Keratinocyte (primary cell): ENCODE results near the gene NEURL3. TPM values are rescaled to one million over a fixed set of nuclear protein-coding genes. Genes with fewer than 3 reads are reported as not detected.

Source experiments
- DNase-seq: peaks from one replicate; pipeline ENCODE4 v3.0.0-alpha.2; 2011; ENCODE audit warnings: low read depth, missing footprints, low spot score
- FAIRE-seq: peaks from 2 replicates; lab custom pipeline; 2011; peaks lifted over from hg19 to GRCh38; lab: Jason Lieb, UNC
- H2AFZ ChIP-seq: 2 replicates; pipeline ENCODE4 v1.6.0; 2012; ENCODE audit warnings: low read length, control low read depth, inconsistent platforms; ENCODE audit not compliant: control insufficient read depth
- H3K27ac ChIP-seq: 2 replicates; pipeline ENCODE4 v1.5.1; 2011; ENCODE audit warnings: low read length; ENCODE audit not compliant: control insufficient read depth, insufficient read depth
- H3K27me3 ChIP-seq: 3 replicates; pipeline ENCODE4 v1.6.0; 2011; ENCODE audit warnings: low read length; ENCODE audit not compliant: control insufficient read depth, insufficient read depth; ENCODE audit errors: extremely low read depth
- H3K36me3 ChIP-seq, 2 experiments: 2 replicates in 1 of 2; 3 replicates in 1 of 2; pipeline ENCODE4 v1.5.1; 2011; ENCODE audit warnings: low read length in 2 of 2, mild to moderate bottlenecking in 1 of 2; ENCODE audit not compliant: control insufficient read depth in 2 of 2, insufficient read depth in 2 of 2; ENCODE audit errors: extremely low read depth in 1 of 2
- H3K4me1 ChIP-seq: 3 replicates; pipeline ENCODE4 v1.5.1; 2011; ENCODE audit warnings: low read length; ENCODE audit not compliant: control insufficient read depth, insufficient read depth; ENCODE audit errors: extremely low read depth
- H3K4me2 ChIP-seq: 3 replicates; pipeline ENCODE4 v1.6.0; 2011; ENCODE audit warnings: low read depth, low read length; ENCODE audit not compliant: control insufficient read depth, insufficient read depth; ENCODE audit errors: extremely low read depth
- H3K4me3 ChIP-seq, 3 experiments: fragments of 200-600 bp in 1 of 3; sonication (generic) in 1 of 3; 2 replicates in 2 of 3; 3 replicates in 1 of 3; pipeline ENCODE4 v1.5.1; 2011 to 2016; ENCODE audit warnings: low read length in 3 of 3, mild to moderate bottlenecking in 3 of 3, control low read depth in 2 of 3, inconsistent platforms in 1 of 3, low read depth in 1 of 3, mixed read lengths in 1 of 3, mixed run types in 1 of 3, moderate library complexity in 1 of 3; ENCODE audit not compliant: control insufficient read depth in 2 of 3, insufficient read depth in 2 of 3; ENCODE audit errors: extremely low read depth in 1 of 3
- H3K79me2 ChIP-seq: 2 replicates; pipeline ENCODE4 v1.6.0; 2012; ENCODE audit warnings: low read length; ENCODE audit not compliant: control insufficient read depth, insufficient read depth
- H3K9ac ChIP-seq: 3 replicates; pipeline ENCODE4 v1.6.0; 2011; ENCODE audit warnings: low read length; ENCODE audit not compliant: control insufficient read depth, insufficient read depth; ENCODE audit errors: extremely low read depth
- H3K9me1 ChIP-seq: 3 replicates; pipeline ENCODE4 v1.6.0; 2011; ENCODE audit warnings: low read length; ENCODE audit not compliant: control insufficient read depth, insufficient read depth; ENCODE audit errors: extremely low read depth
- H3K9me3 ChIP-seq: 2 replicates; pipeline ENCODE4 v1.5.1; 2012; ENCODE audit warnings: low read depth, low read length; ENCODE audit not compliant: control insufficient read depth
- H4K20me1 ChIP-seq: 3 replicates; pipeline ENCODE4 v1.6.0; 2011; ENCODE audit warnings: low read length; ENCODE audit not compliant: control insufficient read depth, insufficient read depth; ENCODE audit errors: extremely low read depth
- CTCF ChIP-seq, 3 experiments: IDR thresholded peaks in 1 of 3; conservative IDR thresholded peaks in 1 of 3; optimal IDR thresholded peaks in 1 of 3; 2 replicates in 2 of 3; 3 replicates in 1 of 3; pipeline versions ENCODE3 to v1.5.1; 2011; ENCODE audit warnings: low read length in 3 of 3, mild to moderate bottlenecking in 3 of 3, moderate library complexity in 2 of 3, control low read depth in 1 of 3, inconsistent platforms in 1 of 3; ENCODE audit not compliant: insufficient read depth in 2 of 3; ENCODE audit errors: extremely low read depth in 1 of 3
- EZH2 ChIP-seq: IDR thresholded peaks from one replicate; pipeline ENCODE4 v1.6.1; 2012; ENCODE audit warnings: inconsistent platforms, mild to moderate bottlenecking, low read length, moderate library complexity
- dilution Hi-C: fragments of 300-500 bp; cut with MboI; formaldehyde crosslinking; loops from one replicate; pipeline ENCODE4 v1.7.0; 2020; ENCODE audit warnings: low sequenced_read_pairs; ENCODE audit not compliant: extremely low pct_ligation_motif_present
- polyA plus RNA-seq, 5 experiments: library from polyadenylated mRNA; depleted of rRNA in 3 of 5; stranded (reverse) in 3 of 5; stranded (forward) in 1 of 5; unstranded in 1 of 5; fragments of >200 nt; gene quantifications; 1 replicate in 1 of 5; 2 replicates in 3 of 5; 3 replicates in 1 of 5; pipeline versions ENCODE4 v1.2.1 to v1.2.3, GENCODE V29; 2011 to 2012; ENCODE audit warnings: missing spikeins in 2 of 5, low read depth in 1 of 5, low replicate concordance in 1 of 5

Gene NEURL3
- polyA plus RNA-seq, 1 donor (not counting 4 experiments of a cell fraction or from before 2014, with no cell fraction given) = not detected

- Histone ChIP-seq H3K9me1 (no peaks in the 10 kb centered on the region), H3K36me3 (no peaks in the 10 kb centered on the region), H3K9ac (no peak overlapping the region), H3K27ac (no peak overlapping the region), H3K4me1 (no peaks in the 10 kb centered on the region), H3K4me3 (no peak overlapping the region), H4K20me1 (no peaks in the 10 kb centered on the region), H3K9me3 (no peaks in the 10 kb centered on the region), H2AFZ (no peak overlapping the region), H3K4me2 (no peak overlapping the region), H3K79me2 (no peaks in the 10 kb centered on the region), H3K27me3 (peaks cover 7% of the 10 kb centered on the region)
- TF ChIP-seq EZH2 = no peak
- no peak for TF ChIP-seq CTCF (optimal IDR thresholded peaks at IDR 0.05 in 1 of 3, IDR thresholded peaks at IDR 0.05 in 1 of 3, conservative IDR thresholded peaks at IDR 0.05 in 1 of 3; ENCODE audit: extremely low read depth in 1 of 3, insufficient read depth in 2 of 3, low read length in 3 of 3)
- FAIRE-seq (no peak), DNase-seq (no peak)
- dilution Hi-C loops = no loop called here
Measured at GRCh38 chr2:96514521-96514920, 9.4 kb upstream of the NEURL3 start.

- Histone ChIP-seq H2AFZ (no peak overlapping the region), H3K9me3 (no peaks in the 10 kb centered on the region), H3K9ac (no peak overlapping the region), H3K27me3 (peaks cover 7% of the 10 kb centered on the region), H4K20me1 (no peaks in the 10 kb centered on the region), H3K4me2 (no peak overlapping the region), H3K36me3 (no peaks in the 10 kb centered on the region), H3K4me1 (peaks cover 9% of the 10 kb centered on the region), H3K27ac (no peak overlapping the region), H3K79me2 (no peaks in the 10 kb centered on the region), H3K4me3 (no peak overlapping the region), H3K9me1 (no peaks in the 10 kb centered on the region)
- FAIRE-seq = no peak
- DNase-seq = no peak
- no peak for TF ChIP-seq CTCF (optimal IDR thresholded peaks at IDR 0.05 in 1 of 3, IDR thresholded peaks at IDR 0.05 in 1 of 3, conservative IDR thresholded peaks at IDR 0.05 in 1 of 3; ENCODE audit: extremely low read depth in 1 of 3, insufficient read depth in 2 of 3, low read length in 3 of 3)
- no peak for TF ChIP-seq EZH2
- dilution Hi-C loops = no loop called here
Measured at GRCh38 chr2:96512341-96512740, 7.2 kb upstream of the NEURL3 start.
